HG03432 (cell line): ENCODE results near the gene ETFA.
"Not testable (repeated sequence)": the region's sequence is repeated elsewhere in the genome, so short reads cannot be mapped to it uniquely, and the experiment has no call there.

ENCODE experiments used
- ATAC-seq: cut with Tn5 transposase; IDR thresholded peaks from one replicate; pipeline ENCODE4 v1.9.1; 2021; ENCODE audit warnings: mild to moderate bottlenecking, moderate library complexity; ENCODE audit not compliant: unreplicated experiment

Gene ETFA

GRCh38 chr15:76285241-76285825 is 25.9 kb downstream of the ETFA start:
- ATAC-seq = no peak

GRCh38 chr15:76282465-76282864 is 28.8 kb downstream of the ETFA start:
- no peak for ATAC-seq

GRCh38 chr15:76278651-76279050 is 32.6 kb downstream of the ETFA start:
- ATAC-seq = no peak

- no peak for ATAC-seq
Observed at GRCh38 chr15:76274821-76275220, 36.4 kb downstream of the ETFA start.

GRCh38 chr15:76274226-76274625 is 37.0 kb downstream of the ETFA start:
- no peak for ATAC-seq

GRCh38 chr15:76270876-76271275 is 40.4 kb downstream of the ETFA start:
- ATAC-seq = no peak

GRCh38 chr15:76267077-76267476 is 44.2 kb downstream of the ETFA start:
- ATAC-seq = no peak

GRCh38 chr15:76265769-76266168 is 45.5 kb downstream of the ETFA start:
- ATAC-seq = not testable (repeated sequence)

GRCh38 chr15:76260246-76260938 is 50.9 kb downstream of the ETFA start:
- ATAC-seq = no peak

GRCh38 chr15:76259392-76259791 is 51.9 kb downstream of the ETFA start:
- no peak for ATAC-seq

GRCh38 chr15:76258460-76258859 is 52.8 kb downstream of the ETFA start:
- no peak for ATAC-seq

- no peak for ATAC-seq
Observed at GRCh38 chr15:76253691-76254473, 57.4 kb downstream of the ETFA start.

- ATAC-seq = no peak
Observed at GRCh38 chr15:76252249-76252648, 59.0 kb downstream of the ETFA start.

GRCh38 chr15:76251717-76252116 is 59.6 kb downstream of the ETFA start:
- no peak for ATAC-seq

GRCh38 chr15:76245072-76245610 is 66.1 kb downstream of the ETFA start:
- no peak for ATAC-seq

- ATAC-seq = no peak
Observed at GRCh38 chr15:76239786-76240185, 71.5 kb downstream of the ETFA start.

- no peak for ATAC-seq
Observed at GRCh38 chr15:76236350-76236749, 74.9 kb downstream of the ETFA start.

- ATAC-seq = no peak
Observed at GRCh38 chr15:76235186-76235826, 76.0 kb downstream of the ETFA start.

- no peak for ATAC-seq
Observed at GRCh38 chr15:76234337-76234889, 76.9 kb downstream of the ETFA start.

GRCh38 chr15:76233921-76234320 is 77.3 kb downstream of the ETFA start:
- no peak for ATAC-seq

- ATAC-seq = no peak
Observed at GRCh38 chr15:76229266-76229665, 82.0 kb downstream of the ETFA start.
